Measurements from ENCODE around the gene SHLD3. TPM values are rescaled to one million over a fixed set of nuclear protein-coding genes. Genes with fewer than 3 reads are reported as not detected.
"Not testable (repeated sequence)": the region's sequence is repeated elsewhere in the genome, so short reads cannot be mapped to it uniquely, and the experiment has no call there.

SHLD3 gene
- total RNA-seq, 3 donors from 2014 or later (not counting 1 experiment from before 2014, with no cell fraction given), result 11.0 to 16.7 (median 12.7) TPM

GRCh38 chr5:65674749-65675148 is 49.9 kb downstream of the SHLD3 start:
- no peaks in the 10 kb centered on the region for H3K36me3 Mint-ChIP-seq
- H3K27me3 Mint-ChIP-seq (ENCODE audit: low read depth in 2 of 2), result no peaks in the 10 kb centered on the region
- H3K27ac Mint-ChIP-seq, result no peak overlapping the region
- no peaks in the 10 kb centered on the region for H3K9me3 Mint-ChIP-seq
- no peak for TF ChIP-seq CTCF (IDR thresholded peaks at IDR 0.05)
- ATAC-seq (no peak), DNase-seq (no peak)
- no peak overlapping the region for H3K4me3 Mint-ChIP-seq
- Histone ChIP-seq H3K4me3 (ENCODE audit: low read length) (no peak overlapping the region), H3K4me1 (ENCODE audit: control insufficient read depth, insufficient read depth, low read length) (no peaks in the 10 kb centered on the region), H3K36me3 (ENCODE audit: control insufficient read depth, insufficient read depth, low read length) (peaks cover 20% of the 10 kb centered on the region), H3K9me3 (ENCODE audit: control insufficient read depth, insufficient read depth, low read length) (no peaks in the 10 kb centered on the region), H3K27me3 (ENCODE audit: control insufficient read depth, insufficient read depth, low read length) (no peaks in the 10 kb centered on the region), H3K27ac (ENCODE audit: low read length) (no peak overlapping the region)
- no peaks in the 10 kb centered on the region for H3K4me1 Mint-ChIP-seq
- intact Hi-C loops (cut with micrococcal nuclease), result no loop called here

- H3K9me3 Mint-ChIP-seq; H3K27me3 ChIP-seq (ENCODE audit: control insufficient read depth, insufficient read depth, low read length); intact Hi-C loops (cut with micrococcal nuclease); H3K27me3 Mint-ChIP-seq (ENCODE audit: low read depth in 2 of 2); H3K9me3 ChIP-seq (ENCODE audit: control insufficient read depth, insufficient read depth, low read length); H3K27ac ChIP-seq (ENCODE audit: low read length); H3K36me3 Mint-ChIP-seq; H3K4me3 ChIP-seq (ENCODE audit: low read length); H3K4me1 Mint-ChIP-seq; ATAC-seq; DNase-seq; H3K4me3 Mint-ChIP-seq; H3K27ac Mint-ChIP-seq; H3K4me1 ChIP-seq (ENCODE audit: control insufficient read depth, insufficient read depth, low read length): not testable (repeated sequence)
- H3K36me3 ChIP-seq (ENCODE audit: control insufficient read depth, insufficient read depth, low read length), result peaks cover 21% of the 10 kb centered on the region
- WGBS (ENCODE audit: insufficient coverage), result 97% methylated on average over 3 of the region's 3 CpGs
Measured at GRCh38 chr5:65676056-65676455, 51.2 kb downstream of the SHLD3 start.

Other genes with a start within 250 kb of the SHLD3 start
- gene ADAMTS6, start 143.1 kb upstream of the SHLD3 start, total RNA-seq, result 1 to 10 TPM in 2 of 3 donors, under 1 TPM in 1; 0.47 to 1.4 (median 1.1) TPM
- 10 to 100 TPM; 22.0 to 32.0 (median 26.1) TPM for gene CENPK, start 61.9 kb upstream of the SHLD3 start, total RNA-seq
- gene PPWD1, start 61.7 kb upstream of the SHLD3 start, total RNA-seq, result 10 to 100 TPM; 77.0 to 91.3 (median 85.6) TPM
- 10 to 100 TPM; 13.4 to 23.3 (median 18.8) TPM for gene TRIM23, start 694 bp upstream of the SHLD3 start, total RNA-seq
- 10 to 100 TPM; 20.9 to 27.5 (median 25.6) TPM for gene TRAPPC13, start within 50 bp of the SHLD3 start, total RNA-seq
- 10 to 100 TPM in 2 of 3 donors, 1 to 10 TPM in 1; 6.9 to 12.0 (median 10.0) TPM for gene SGTB, start 97.1 kb downstream of the SHLD3 start, total RNA-seq
- gene NLN, start 97.2 kb downstream of the SHLD3 start, total RNA-seq, result 1 to 10 TPM in 2 of 3 donors, under 1 TPM in 1; 0.86 to 2.0 (median 1.3) TPM